GM11168 (cell line): Measurements from ENCODE around the gene KLHL7.

Experiments used
- in situ Hi-C: fragments of 300-500 bp; cut with MboI; formaldehyde crosslinking; loops from one replicate; pipeline ENCODE4 v1.12.0; 2022; ENCODE audit warnings: low sequenced_read_pairs; ENCODE audit not compliant: unreplicated experiment

Gene KLHL7

GRCh38 chr7:23105644-23106056 is at the start of gene KLHL7:
Gene KLHL7, plus strand, starts transcription at chr7:23105785. Its CDS starts 242 bp downstream, at chr7:23106027.
- in situ Hi-C loops = no loop called here

- in situ Hi-C loops = loop anchor here (10.0 kb wide), 1 partner anchor 494 kb away; no protein-coding TSS in a partner anchor
Measured at GRCh38 chr7:23058408-23059096, 47.0 kb upstream of the KLHL7 start.

- in situ Hi-C loops = no loop called here
Measured at GRCh38 chr7:23061327-23061726, 44.3 kb upstream of the KLHL7 start.

GRCh38 chr7:23062452-23062851 is 43.1 kb upstream of the KLHL7 start:
- in situ Hi-C loops = no loop called here

GRCh38 chr7:23065974-23066373 is 39.6 kb upstream of the KLHL7 start:
- in situ Hi-C loops = no loop called here

- in situ Hi-C loops = no loop called here
Measured at GRCh38 chr7:23067271-23067670, 38.3 kb upstream of the KLHL7 start.

GRCh38 chr7:23072048-23072447 is 33.5 kb upstream of the KLHL7 start:
- in situ Hi-C loops = no loop called here

GRCh38 chr7:23072922-23073321 is 32.7 kb upstream of the KLHL7 start:
- in situ Hi-C loops = no loop called here

- in situ Hi-C loops = no loop called here
Measured at GRCh38 chr7:23074443-23075261, 30.9 kb upstream of the KLHL7 start.

GRCh38 chr7:23075571-23075970 is 30.0 kb upstream of the KLHL7 start:
- in situ Hi-C loops = no loop called here

GRCh38 chr7:23076772-23077171 is 28.8 kb upstream of the KLHL7 start:
- in situ Hi-C loops = no loop called here

GRCh38 chr7:23093111-23093510 is 12.5 kb upstream of the KLHL7 start:
- in situ Hi-C loops = no loop called here

GRCh38 chr7:23093546-23093945 is 12.0 kb upstream of the KLHL7 start:
- in situ Hi-C loops = no loop called here

GRCh38 chr7:23096518-23097290 is 8.9 kb upstream of the KLHL7 start:
- in situ Hi-C loops = no loop called here

- in situ Hi-C loops = no loop called here
Measured at GRCh38 chr7:23098029-23098428, 7.6 kb upstream of the KLHL7 start.

GRCh38 chr7:23098460-23098859 is 7.1 kb upstream of the KLHL7 start:
- in situ Hi-C loops = no loop called here

GRCh38 chr7:23100697-23101096 is 4.9 kb upstream of the KLHL7 start:
- in situ Hi-C loops = no loop called here

- in situ Hi-C loops = no loop called here
Measured at GRCh38 chr7:23105086-23105643, 420 bp upstream of the KLHL7 start.

GRCh38 chr7:23106057-23106822 is 655 bp downstream of the KLHL7 start:
- in situ Hi-C loops = no loop called here
